ENCODE results near the gene PPP1R9A.

- TF ChIP-seq EZH2 (IDR thresholded peaks at IDR 0.05; ENCODE audit: borderline replicate concordance, low read depth, low read length, poor library complexity, severe bottlenecking): no peak
- TF ChIP-seq CTCF (conservative IDR thresholded peaks at IDR 0.05; ENCODE audit: low read depth, low read length): no peak
Observed at GRCh38 chr7:94949532-94949931, 42.1 kb downstream of the PPP1R9A start.
